ENCODE results near the gene LSS.
A peak's percentile ranks its signal among the peaks of the same experiment; 100 is the strongest.

LSS gene

GRCh38 chr21:46165098-46165497 lies 63.5 kb downstream of the LSS start:
- DNase-seq: no peak

GRCh38 chr21:46163380-46163779 lies 65.2 kb downstream of the LSS start:
- no peak for DNase-seq

- DNase-seq: no peak
These were observed 66.7 kb downstream of the LSS start for GRCh38 chr21:46161633-46162592.

- DNase-seq: peak; percentile 44
These were observed 67.5 kb downstream of the LSS start for GRCh38 chr21:46160907-46161632.

- no peak for DNase-seq
These were observed 68.0 kb downstream of the LSS start for GRCh38 chr21:46160657-46160906.

GRCh38 chr21:46159841-46160656 lies 68.5 kb downstream of the LSS start:
- DNase-seq: no peak

- DNase-seq: no peak
These were observed 69.2 kb downstream of the LSS start for GRCh38 chr21:46159390-46159789.

GRCh38 chr21:46158666-46159300 lies 69.8 kb downstream of the LSS start:
- no peak for DNase-seq

- no peak for DNase-seq
These were observed 70.6 kb downstream of the LSS start for GRCh38 chr21:46157987-46158451.

GRCh38 chr21:46157396-46157986 lies 71.1 kb downstream of the LSS start:
- DNase-seq: no peak

GRCh38 chr21:46156678-46157077 lies 71.9 kb downstream of the LSS start:
- no peak for DNase-seq

- DNase-seq: no peak
These were observed 72.3 kb downstream of the LSS start for GRCh38 chr21:46156378-46156645.

GRCh38 chr21:46155514-46156377 lies 72.8 kb downstream of the LSS start, which contains the start of gene FTCD:
FTCD (minus strand) TSS chr21:46155579; CDS start chr21:46155523, 56 bp downstream.
- DNase-seq: no peak

GRCh38 chr21:46154955-46155513 lies 73.5 kb downstream of the LSS start:
- DNase-seq: no peak

- no peak for DNase-seq
These were observed 74.2 kb downstream of the LSS start for GRCh38 chr21:46154155-46154954.

GRCh38 chr21:46153247-46154154 lies 75.1 kb downstream of the LSS start:
- peak; percentile 64 for DNase-seq

- no peak for DNase-seq
These were observed 75.7 kb downstream of the LSS start for GRCh38 chr21:46152927-46153246.

GRCh38 chr21:46151989-46152926 lies 76.3 kb downstream of the LSS start:
- DNase-seq: no peak

Measured in eye (tissue), 1 donor.